Fibroblast of lung (primary cell): Measurements from ENCODE around the gene NAA10. TPM values are rescaled to one million over a fixed set of nuclear protein-coding genes. Genes with fewer than 3 reads are reported as not detected.

Experiments
- DNase-seq, 2 donors: peaks; one replicate each; pipeline versions ENCODE4 v3.0.0 to v3.0.0-alpha.2; 2010; ENCODE audit warnings: low read depth in 2 of 2
- H2AFZ ChIP-seq: 2 replicates; pipeline ENCODE4 v1.5.1; 2012; ENCODE audit warnings: low read length, control low read depth, inconsistent platforms
- H3K27ac ChIP-seq: 2 replicates; pipeline ENCODE4 v1.5.1; 2011; ENCODE audit warnings: low read length, control low read depth; ENCODE audit not compliant: insufficient read depth
- H3K27me3 ChIP-seq: 2 replicates; pipeline ENCODE4 v1.5.1; 2011; ENCODE audit warnings: mild to moderate bottlenecking, low read length; ENCODE audit not compliant: control insufficient read depth, insufficient read depth
- H3K36me3 ChIP-seq: 2 replicates; pipeline ENCODE4 v1.5.1; 2011; ENCODE audit warnings: low read length; ENCODE audit not compliant: control insufficient read depth, insufficient read depth
- H3K4me1 ChIP-seq: 2 replicates; pipeline ENCODE4 v1.5.1; 2011; ENCODE audit warnings: low read length; ENCODE audit not compliant: control insufficient read depth, insufficient read depth; ENCODE audit errors: extremely low read depth
- H3K4me2 ChIP-seq: 2 replicates; pipeline ENCODE4 v1.5.1; 2011; ENCODE audit warnings: low read length, control low read depth; ENCODE audit not compliant: insufficient read depth; ENCODE audit errors: extremely low read depth
- H3K4me3 ChIP-seq, 4 experiments: fragments of 200-600 bp in 1 of 4; sonication (generic) in 1 of 4; replicated peaks in 1 of 4; 2 replicates each; pipeline ENCODE4 v1.5.1; 2011 to 2016; ENCODE audit warnings: low read length in 4 of 4, low read depth in 3 of 4, mild to moderate bottlenecking in 3 of 4, control low read depth in 2 of 4, inconsistent platforms in 1 of 4, mixed read lengths in 1 of 4; ENCODE audit not compliant: insufficient read depth in 1 of 4; ENCODE audit errors: control extremely low read depth in 1 of 4
- H3K79me2 ChIP-seq: 2 replicates; pipeline ENCODE4 v1.5.1; 2012; ENCODE audit warnings: mild to moderate bottlenecking, low read length, inconsistent platforms; ENCODE audit not compliant: control insufficient read depth, insufficient read depth
- H3K9ac ChIP-seq: 2 replicates; pipeline ENCODE4 v1.5.1; 2011; ENCODE audit warnings: mild to moderate bottlenecking, low read length, control low read depth; ENCODE audit not compliant: insufficient read depth
- H3K9me3 ChIP-seq: 2 replicates; pipeline ENCODE4 v1.5.1; 2012; ENCODE audit warnings: low read depth, low read length; ENCODE audit not compliant: control insufficient read depth, insufficient read depth
- H4K20me1 ChIP-seq: 2 replicates; pipeline ENCODE4 v1.5.1; 2011; ENCODE audit warnings: low read length; ENCODE audit not compliant: control insufficient read depth, insufficient read depth; ENCODE audit errors: extremely low read depth
- CTCF ChIP-seq, 2 donors: IDR thresholded peaks in 1 of 2; conservative IDR thresholded peaks in 1 of 2; 1 replicate in 1 of 2; 2 replicates in 1 of 2; pipeline ENCODE4 v1.5.1; 2011 to 2012; ENCODE audit warnings: low read length in 2 of 2, control low read depth in 1 of 2, inconsistent platforms in 1 of 2, low read depth in 1 of 2, mild to moderate bottlenecking in 1 of 2
- EZH2 ChIP-seq: IDR thresholded peaks from 2 replicates; pipeline ENCODE4 v1.5.1; 2012; ENCODE audit warnings: low read length, control low read depth, mild to moderate bottlenecking; ENCODE audit errors: missing control alignments
- polyA plus RNA-seq, 2 donors: library from polyadenylated mRNA; depleted of rRNA in 1 of 2; stranded (reverse) in 1 of 2; unstranded in 1 of 2; fragments of >200 nt; gene quantifications; 2 replicates each; pipeline ENCODE4 v1.2.1, GENCODE V29; 2011 to 2012; ENCODE audit warnings: missing spikeins in 1 of 2
- total RNA-seq: library from RNA; depleted of rRNA; stranded (reverse); fragments of >200 nt; gene quantifications from 2 replicates; pipeline ENCODE4 v1.2.1, GENCODE V29; 2014

Gene NAA10
- total and polyA plus RNA-seq, 2 donors (not counting 1 experiment from before 2014, with no cell fraction given), result 37.0 to 66.2 TPM

DNA sequence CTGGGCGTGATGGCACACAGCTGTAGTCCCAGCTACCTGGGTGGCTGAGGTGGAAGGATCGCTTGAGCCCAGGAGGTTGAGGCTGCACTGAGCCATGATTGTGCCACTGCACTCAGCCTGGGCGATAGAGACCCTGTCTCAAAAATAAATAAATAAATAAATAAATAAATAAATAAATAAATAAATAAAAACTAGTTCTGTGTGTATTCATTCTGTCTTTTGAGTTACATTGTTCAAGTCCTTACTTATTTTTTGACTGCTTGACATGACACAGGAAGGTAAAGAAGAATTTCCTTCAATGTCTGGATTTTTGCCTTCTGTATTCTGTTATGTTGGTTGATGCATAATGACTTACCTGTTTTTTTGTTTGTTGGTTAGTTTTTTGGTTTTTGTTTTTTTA, 2.2 kb upstream of the NAA10 start:
- Histone ChIP-seq H3K9ac (no peak overlapping the region), H3K27me3 (no peaks in the 10 kb centered on the region), H3K79me2 (peaks cover 16% of the 10 kb centered on the region), H3K4me1 (no peaks in the 10 kb centered on the region), H3K27ac (no peak overlapping the region), H3K9me3 (no peaks in the 10 kb centered on the region), H2AFZ (no peak overlapping the region), H3K4me3 (no peak overlapping the region), H3K36me3 (peaks cover 4% of the 10 kb centered on the region), H3K4me2 (no peak overlapping the region), H4K20me1 (no peaks in the 10 kb centered on the region)
- DNase-seq, result no peak
- no peak for TF ChIP-seq CTCF (conservative IDR thresholded peaks at IDR 0.05 in 1 of 2, IDR thresholded peaks at IDR 0.05 in 1 of 2; ENCODE audit: low read depth in 1 of 2, low read length in 2 of 2)
- no peak for TF ChIP-seq EZH2

GRCh38 chrX:153935326-153935851, 552 bp upstream of the NAA10 start:
- peak overlapping the region; percentile 64 for H3K4me2 ChIP-seq
- H3K27ac ChIP-seq, result no peak overlapping the region
- no peak for DNase-seq
- H3K36me3 ChIP-seq, result peaks cover 7% of the 10 kb centered on the region
- H3K79me2 ChIP-seq, result peaks cover 16% of the 10 kb centered on the region
- no peak overlapping the region for H3K9ac ChIP-seq
- peak overlapping the region in 2 of 4 experiments; percentile 20 to 39 for H3K4me3 ChIP-seq
- H2AFZ ChIP-seq, result no peak overlapping the region
- H3K27me3 ChIP-seq, result no peaks in the 10 kb centered on the region
- no peaks in the 10 kb centered on the region for H4K20me1 ChIP-seq
- TF ChIP-seq CTCF (conservative IDR thresholded peaks at IDR 0.05 in 1 of 2, IDR thresholded peaks at IDR 0.05 in 1 of 2; ENCODE audit: low read depth in 1 of 2, low read length in 2 of 2) (no peak), EZH2 (no peak)
- H3K4me1 ChIP-seq, result no peaks in the 10 kb centered on the region
- H3K9me3 ChIP-seq, result no peaks in the 10 kb centered on the region

GRCh38 chrX:153934148-153934761, 582 bp downstream of the NAA10 start:
- peaks cover 16% of the 10 kb centered on the region for H3K79me2 ChIP-seq
- no peak overlapping the region for H2AFZ ChIP-seq
- no peak for TF ChIP-seq EZH2
- TF ChIP-seq CTCF (conservative IDR thresholded peaks at IDR 0.05 in 1 of 2, IDR thresholded peaks at IDR 0.05 in 1 of 2; ENCODE audit: low read depth in 1 of 2, low read length in 2 of 2), result no peak
- H3K9ac ChIP-seq, result peak overlapping the region; percentile 58
- no peaks in the 10 kb centered on the region for H3K4me1 ChIP-seq
- H3K27ac ChIP-seq, result peak overlapping the region; percentile 54
- peaks cover 10% of the 10 kb centered on the region for H3K36me3 ChIP-seq
- H4K20me1 ChIP-seq, result no peaks in the 10 kb centered on the region
- DNase-seq, result no peak
- peak overlapping the region; percentile 64 to 85 (median 72) for H3K4me3 ChIP-seq
- H3K4me2 ChIP-seq, result peak overlapping the region; percentile 80
- no peaks in the 10 kb centered on the region for H3K9me3 ChIP-seq
- H3K27me3 ChIP-seq, result no peaks in the 10 kb centered on the region
